NK-92 treated with Interleukin-12 subunit alpha and Interleukin-12 subunit beta, amount 100 ng/mL, for 24 hours (cell line): Measurements from ENCODE around the gene L1CAM.

ENCODE experiments used
- DNase-seq: peaks from one replicate; lab custom pipeline; 2025; lab: John Stamatoyannopoulos, UW

The L1CAM gene

DNA sequence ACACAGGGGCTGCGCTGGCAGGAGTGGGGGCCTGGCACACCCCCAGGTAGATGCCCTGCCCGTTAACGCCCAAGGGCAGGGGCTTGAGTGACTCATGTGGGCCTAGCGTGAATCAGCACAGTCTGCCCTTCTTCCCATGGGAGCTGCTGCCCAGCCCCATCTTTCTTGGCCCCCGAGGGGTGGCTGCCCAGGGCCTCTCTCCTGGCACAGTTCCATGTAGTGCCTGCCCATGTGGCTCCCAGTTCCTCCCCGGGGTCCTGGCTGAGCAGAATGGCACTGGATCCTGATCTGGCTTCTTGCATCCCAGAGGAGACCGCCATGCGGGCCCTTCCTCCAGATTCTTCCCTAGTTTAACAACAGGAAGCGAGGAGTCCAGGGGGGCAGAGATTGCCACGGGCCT, 16.4 kb upstream of the L1CAM start:
- no peak for DNase-seq

DNA sequence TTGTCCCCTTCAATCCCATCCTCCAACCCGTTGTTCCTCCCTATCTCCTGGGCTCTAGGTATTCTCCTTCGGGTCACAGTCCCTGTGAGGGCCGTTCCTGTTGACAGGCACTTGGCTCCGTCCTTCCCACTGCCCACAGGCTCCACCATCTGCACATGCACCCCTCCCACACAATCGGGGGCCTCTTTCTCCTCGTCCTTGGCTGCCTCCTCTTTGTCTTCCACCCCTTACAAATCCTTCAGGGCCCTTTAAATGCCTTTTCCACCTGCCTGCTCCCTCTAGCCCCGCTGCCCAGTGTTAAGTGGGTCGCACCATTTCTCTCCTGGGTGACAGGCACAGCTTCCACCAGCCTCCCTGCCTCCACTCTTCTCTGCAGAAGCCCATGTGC, 15.8 kb upstream of the L1CAM start:
- DNase-seq, result no peak

DNA sequence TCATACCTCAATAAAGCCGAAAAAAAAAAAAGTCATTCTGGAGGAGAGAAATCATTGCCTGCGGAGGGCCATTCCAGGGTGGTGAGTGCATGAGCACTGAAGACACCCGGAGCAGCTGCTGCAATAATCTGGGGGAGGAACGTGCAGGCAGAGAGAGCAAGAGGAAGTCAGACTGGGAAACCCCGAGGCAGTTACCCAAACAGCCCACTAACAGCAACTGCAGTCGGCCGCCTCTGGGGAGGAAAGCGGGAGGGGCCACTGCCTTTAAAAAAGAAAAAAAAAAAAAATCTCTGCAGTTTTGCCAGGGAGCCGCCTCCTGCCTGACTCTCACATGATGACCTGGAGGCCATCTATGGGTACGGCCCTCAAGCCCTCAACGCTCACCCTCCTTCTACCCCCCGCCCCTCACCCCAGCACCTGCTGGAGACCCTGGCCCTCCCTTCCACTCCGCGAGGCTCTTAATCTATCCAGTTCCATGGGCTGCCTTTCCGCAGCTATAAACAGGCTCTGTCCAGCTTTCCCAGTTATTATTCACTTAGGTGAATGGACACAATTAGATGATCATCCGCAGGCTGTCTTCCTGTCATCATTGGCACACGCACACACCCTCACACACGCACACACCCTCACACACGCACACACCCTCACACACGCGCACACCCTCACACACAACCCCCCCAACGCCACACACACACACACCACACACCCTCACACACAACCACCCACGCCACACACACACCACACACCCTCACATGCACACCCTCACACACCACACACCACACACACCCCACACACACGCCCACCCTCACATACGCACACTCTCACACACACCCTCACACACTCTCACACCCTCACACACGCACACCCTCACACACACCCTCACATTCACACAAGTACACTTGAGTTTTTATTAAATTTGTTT, 15.1 kb upstream of the L1CAM start:
- no peak for DNase-seq

DNA sequence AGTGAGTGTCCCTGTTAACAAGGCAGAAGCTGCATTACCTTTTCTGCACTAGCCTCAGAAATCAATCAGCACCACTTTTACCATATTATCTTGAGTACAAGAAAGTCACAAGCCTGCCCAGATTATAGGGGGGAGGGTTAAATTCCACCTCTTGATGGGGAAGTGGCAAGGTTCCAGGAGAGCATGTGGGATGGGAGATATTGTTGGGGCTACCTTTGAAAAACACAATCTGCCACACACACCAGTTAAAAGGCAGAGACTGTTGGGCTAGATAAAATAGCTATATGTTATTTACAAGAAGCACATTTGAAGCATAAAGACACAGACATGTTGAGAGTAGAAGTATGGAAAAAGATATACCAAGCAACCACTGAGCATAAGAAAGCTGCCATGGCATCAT, 11.9 kb upstream of the L1CAM start:
- DNase-seq, result no peak

DNA sequence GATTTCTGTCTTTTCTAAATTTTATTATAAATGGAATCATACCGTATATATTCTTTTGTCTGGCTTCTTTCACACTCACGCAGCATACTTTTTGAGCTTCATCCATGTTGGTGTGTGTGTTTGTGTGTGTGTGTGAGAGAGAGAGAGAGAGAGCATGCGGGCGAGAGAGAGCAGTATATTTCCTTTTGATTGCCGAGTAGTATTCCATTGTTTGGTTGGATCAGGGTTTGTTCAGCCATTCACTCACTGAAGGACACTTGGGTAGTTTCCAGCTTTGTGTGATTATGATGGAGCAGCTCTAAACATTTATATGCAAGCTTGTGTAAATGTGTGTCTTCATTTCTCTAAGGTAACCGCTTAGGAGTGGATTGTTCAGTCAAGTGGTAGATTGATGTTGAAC, 3.1 kb upstream of the L1CAM start:
- no peak for DNase-seq

DNA sequence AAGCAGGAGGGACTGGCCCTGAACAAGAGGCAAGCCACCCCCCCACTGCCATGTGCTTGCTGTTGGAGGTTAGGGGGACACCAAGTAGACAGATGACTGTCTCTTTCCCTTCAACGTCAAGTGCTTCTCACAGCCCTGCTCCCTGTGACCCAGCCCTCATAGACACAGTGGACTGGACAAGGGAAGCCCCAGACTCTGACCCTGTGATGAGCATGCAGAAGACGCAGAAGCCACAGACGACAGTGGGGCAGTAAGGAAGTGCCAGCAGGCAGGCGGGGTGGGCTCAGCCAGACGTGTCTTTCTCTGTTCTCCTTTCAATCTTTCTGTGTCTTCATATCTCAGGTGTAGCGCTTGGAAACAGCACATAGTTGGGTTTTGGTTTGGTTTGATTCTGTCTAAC, 2.4 kb upstream of the L1CAM start:
- DNase-seq, result no peak

DNA sequence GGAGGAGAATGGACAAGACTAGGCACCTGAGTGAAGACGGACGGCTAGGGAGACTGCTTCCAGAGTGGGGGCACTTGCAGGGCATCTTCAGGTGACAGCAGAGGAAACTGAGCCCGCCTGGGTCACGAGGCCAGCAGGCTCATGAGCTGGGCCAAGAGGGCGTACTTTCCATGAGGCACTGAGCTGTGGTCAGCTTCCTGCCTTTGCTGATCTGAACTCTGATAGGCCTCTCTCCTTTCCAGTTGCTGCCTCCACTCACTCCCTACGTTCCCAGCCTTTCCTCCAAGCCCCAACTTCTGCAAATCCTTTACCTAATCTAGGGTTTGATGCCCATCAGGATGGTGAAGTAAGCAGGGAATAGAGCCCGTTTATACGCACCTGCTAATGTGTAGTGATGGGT, 1.4 kb upstream of the L1CAM start:
- no peak for DNase-seq

DNA sequence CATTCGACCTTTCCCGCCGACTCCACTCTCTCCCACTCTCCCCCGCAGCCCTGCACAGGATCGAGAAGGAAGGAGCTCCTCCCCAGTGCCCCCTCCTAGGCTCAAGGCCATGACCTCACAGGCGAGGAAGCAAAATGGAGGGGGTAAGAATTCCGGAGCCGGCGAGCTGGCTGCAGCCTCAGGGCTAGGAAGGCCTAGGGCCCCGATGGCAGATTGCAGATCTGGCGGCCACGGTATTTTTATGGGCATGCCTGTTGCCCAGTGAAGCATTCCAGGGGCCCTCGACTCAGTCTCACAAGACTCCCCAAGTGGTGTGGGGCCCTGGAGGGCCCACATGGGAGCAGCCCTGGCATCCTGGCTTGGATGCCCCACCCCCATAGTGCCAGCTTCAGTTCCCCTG, 942 bp upstream of the L1CAM start:
- no peak for DNase-seq

DNA sequence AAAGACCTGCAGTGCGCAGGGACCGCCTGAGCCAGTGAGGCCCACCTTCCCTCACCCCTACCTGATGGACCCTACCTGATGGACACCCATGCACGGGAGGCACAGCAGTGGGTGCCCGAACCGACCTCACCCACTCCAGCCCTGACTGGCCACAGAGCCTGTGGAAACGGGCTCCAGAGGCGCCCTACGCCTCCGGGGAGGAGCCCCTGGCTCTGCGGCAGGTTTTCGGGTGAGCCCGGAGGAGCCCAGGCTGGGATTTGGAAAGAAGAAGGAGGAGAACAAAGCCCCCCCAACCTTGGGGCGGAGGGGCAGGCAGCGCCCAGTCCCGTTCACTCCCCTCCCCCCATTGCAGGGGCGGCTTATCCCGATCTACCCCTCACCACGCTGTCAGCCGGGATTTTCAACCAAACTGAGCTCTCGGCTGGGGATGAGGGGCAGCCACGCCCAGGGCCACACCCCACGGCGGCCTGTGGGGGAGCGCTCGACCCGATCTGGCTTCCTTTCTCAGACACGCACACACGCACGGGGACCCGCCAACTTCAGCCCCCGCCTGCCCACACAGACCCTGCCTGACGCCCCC, 675 bp downstream of the L1CAM start:
- DNase-seq, result no peak

DNA sequence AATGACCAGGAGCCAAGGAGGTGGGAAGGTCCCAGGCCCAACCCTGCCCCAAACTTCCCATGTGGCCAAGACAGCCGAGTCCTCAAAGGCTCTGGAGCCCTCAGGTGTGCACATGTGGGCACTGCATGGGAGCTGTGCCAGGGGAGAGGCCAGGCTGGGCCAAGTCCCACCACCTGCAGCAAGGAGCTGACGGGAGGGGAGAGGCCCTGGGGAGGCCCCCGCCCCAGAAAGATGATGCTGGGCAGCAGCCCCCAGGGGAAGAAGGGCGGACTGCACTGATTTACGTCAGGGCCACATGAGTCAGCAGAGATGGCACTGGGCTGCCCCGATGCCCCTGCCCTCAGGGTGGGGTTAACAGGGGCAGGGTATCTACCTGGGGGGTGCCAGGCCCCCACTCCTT, 1.4 kb downstream of the L1CAM start:
- DNase-seq, result no peak

DNA sequence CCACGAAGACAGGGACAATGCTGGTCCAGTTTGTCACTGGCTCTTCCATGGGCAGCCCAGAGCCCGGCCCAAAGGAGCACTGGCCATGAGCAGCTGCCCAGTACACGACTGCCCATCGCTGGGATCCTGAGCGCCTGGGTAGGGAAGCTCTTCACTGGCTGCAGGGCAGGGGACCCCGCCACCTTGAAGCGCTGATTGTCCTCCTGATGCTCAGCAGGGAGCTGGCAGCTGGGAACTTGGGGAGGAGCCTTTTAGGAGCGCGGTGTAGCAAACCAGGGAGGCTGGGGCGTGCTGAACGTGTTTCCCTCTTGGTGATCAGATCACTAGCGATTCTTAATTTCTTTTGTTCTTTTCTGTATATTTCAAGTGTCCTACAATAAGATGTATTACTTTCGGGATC, 1.8 kb downstream of the L1CAM start:
- no peak for DNase-seq

DNA sequence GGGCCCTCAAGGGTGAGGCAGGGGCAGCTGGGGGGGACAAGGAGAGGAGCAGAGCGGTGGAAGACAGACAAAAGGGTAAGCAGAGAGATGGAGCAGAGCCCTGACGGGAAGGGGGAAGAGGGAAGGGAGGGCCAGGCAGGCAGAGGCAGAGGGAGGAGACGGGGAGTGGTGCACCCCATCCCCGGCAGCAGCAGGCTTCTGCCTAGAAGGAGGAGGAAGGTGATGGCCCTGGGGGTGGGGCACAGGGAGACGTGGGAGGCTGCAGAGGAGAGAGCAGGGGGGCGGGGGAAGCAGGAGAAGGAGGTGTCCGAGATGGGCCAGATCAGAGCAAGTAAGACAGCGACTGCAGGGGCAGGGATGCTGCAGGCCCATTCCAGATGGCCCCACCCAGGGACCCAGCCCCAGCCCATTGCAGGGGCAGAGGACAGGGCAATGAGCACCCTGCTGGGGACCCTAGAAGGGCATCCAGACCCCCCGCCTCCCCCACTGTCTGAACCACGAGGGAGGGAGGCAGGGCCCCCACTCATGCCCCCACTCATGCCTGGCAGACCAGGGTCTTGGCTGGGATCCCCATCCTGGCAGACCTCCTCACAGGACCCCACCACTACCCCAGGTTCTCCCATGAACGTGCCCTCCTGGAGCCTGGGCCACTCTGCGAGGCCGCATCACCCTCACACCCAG, 2.7 kb downstream of the L1CAM start:
- DNase-seq, result no peak

DNA sequence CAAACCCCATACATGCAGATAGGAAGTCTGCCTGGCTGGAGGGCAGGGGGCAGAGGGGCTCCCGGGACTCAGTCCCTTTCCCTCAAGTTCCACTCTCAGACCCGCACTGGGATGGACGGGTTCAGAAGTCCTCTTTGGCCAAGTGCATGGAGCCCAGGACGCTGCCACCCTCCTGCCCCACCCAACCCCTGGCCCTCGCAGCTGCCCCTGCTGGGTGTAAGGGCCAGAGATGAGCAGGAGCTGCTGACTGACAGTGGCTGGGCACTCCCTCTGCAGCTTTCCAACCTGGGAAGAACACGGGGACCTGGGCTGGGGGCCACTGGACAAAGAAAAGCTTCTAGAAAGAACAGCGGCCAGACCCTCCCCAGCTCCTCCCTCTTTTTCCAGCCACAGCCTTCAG, 3.4 kb downstream of the L1CAM start:
- DNase-seq, result no peak

DNA sequence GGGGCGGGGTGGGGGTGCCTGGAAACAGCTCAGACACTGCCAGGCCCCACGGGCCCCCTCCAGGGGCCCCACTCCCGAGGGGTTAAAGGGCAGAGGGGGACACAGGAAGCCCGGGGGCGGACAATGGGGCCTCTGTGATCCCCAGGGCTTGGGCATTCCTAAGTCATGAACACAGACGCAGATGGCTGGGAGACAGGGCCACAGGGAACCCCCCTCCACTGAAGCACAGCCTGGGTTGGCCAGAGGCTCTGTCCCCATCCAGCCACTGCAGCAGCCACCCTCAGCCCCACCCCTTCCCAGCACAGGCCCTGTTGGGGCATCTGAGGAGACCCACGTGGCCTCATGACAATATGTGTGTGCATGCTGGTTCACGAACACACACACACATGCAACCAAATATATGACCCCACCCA, 3.9 kb downstream of the L1CAM start:
- DNase-seq, result no peak

DNA sequence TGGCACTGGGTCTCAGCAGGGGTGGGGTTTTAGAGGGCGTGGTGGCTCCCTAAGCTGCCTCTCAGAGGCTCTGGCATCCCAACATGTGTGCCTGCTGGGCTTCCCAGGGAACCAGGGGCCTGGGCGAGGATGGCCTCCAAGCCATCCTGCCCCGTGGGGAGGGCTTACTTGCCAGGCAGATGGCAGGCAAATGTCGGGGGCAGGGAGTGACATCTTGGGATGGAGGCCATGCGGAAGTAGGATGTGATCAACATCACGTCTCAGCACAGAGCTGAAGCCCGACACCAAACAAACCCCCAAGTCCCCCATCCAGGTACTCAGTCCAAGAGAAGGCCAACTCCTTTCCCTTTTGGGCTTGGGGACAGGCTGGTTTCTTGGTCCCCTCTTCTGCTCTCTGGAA, 4.7 kb downstream of the L1CAM start:
- DNase-seq, result no peak

DNA sequence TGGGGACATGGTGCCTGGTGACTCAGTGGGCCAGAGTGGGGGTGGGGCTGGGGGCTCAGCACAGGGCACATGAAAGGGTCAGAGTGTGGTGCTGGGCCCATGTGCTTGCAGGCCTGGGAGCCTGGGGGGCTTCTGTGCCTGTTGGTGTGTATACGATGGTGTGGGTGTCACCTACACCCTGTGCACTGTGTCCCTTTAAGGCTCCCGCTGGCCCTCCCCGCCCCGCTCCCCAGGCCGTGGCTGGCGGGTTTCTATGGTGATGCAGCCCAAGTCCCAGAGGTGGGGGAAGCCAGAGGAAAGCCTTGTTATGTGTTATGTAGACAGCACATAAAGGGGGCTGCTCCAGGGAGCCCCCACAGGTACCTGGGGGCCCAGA, 5.5 kb downstream of the L1CAM start:
- DNase-seq, result no peak

DNA sequence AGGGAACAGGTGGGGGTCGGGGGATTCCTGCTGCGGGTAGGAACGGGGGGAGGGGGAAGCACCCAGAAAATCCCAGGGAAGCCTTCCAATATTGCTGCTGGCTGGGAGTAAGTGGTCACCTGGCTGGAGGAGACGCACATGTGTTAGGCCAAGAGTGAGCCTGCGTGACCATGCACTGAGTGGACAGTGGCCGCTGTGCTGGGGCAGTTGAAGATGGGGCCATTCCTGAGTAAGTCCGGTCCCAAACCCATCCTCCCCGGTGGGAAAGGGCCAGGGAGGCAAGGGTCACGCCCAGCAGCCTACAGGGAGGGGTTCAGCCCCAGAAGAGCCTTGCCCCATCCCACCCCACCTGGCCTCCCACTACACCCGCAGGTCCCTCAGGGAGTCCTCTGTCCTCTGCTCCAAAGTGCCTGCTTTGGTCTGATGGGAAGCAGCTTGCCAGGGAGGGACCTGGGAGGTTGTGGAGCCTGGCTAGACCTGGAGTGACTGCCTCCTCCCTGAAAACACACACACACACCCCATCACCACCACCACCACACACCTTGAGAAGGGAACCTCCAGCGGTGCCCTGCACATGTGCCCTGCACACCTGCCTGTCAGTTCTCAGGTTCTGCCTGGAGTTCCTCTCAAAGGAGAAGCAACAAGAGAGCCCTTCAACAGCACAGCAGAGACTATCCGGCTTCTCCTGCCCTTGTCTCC, 6.1 kb downstream of the L1CAM start:
- no peak for DNase-seq

DNA sequence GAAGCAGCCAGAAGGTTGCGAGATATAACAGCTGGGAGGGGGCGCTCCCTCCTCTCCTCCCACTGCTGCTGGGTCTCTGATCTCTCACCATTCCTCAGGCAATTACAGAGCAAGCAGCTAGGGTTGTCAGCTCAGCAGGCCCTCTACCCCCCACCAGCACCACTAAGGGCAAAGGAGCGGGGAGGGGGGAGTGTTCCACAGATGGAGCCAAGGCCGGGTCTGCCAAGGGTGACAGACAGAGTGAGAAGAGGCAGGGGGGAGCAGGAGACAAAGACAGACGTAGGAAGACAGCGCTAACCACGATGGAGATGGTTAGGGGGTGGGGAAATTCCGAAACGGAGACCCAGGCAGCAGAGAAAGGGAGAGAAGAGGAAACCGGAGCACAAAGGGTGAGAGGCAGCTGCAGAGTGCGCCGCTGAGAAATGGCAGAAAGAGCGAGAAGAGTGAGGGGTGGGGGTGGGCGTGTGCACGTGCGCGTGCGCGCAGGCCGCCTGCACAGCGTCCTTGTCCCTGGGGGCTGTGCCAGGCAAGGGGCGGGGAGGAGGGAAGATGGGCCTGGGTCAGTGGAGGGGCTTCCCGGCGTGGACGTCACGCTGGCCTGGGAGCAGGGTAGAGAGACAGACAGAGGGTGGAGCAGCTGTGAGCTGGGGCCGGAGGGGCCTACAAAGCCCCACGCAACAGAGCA, 6.9 kb downstream of the L1CAM start:
- DNase-seq, result no peak

DNA sequence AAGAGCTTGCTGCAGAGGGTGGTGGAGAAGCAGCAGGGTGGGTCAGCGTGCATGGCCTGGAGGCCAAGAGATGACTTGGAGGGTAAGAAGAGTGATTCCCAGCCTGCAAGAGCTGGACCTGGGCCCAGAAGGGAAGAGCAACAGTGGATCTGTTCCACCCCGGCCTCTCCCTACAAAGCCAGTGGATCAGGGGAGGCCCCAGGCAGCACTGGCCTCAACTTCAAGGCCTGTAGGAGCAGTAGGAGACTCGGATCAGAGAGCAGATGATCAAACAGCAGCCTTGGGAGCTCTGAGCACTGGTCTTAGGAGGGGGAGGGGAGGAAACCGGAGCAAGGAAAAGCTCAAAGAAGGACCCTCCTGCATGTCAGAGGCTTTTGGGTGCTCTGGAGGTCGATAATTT, 7.6 kb downstream of the L1CAM start:
- DNase-seq, result no peak

DNA sequence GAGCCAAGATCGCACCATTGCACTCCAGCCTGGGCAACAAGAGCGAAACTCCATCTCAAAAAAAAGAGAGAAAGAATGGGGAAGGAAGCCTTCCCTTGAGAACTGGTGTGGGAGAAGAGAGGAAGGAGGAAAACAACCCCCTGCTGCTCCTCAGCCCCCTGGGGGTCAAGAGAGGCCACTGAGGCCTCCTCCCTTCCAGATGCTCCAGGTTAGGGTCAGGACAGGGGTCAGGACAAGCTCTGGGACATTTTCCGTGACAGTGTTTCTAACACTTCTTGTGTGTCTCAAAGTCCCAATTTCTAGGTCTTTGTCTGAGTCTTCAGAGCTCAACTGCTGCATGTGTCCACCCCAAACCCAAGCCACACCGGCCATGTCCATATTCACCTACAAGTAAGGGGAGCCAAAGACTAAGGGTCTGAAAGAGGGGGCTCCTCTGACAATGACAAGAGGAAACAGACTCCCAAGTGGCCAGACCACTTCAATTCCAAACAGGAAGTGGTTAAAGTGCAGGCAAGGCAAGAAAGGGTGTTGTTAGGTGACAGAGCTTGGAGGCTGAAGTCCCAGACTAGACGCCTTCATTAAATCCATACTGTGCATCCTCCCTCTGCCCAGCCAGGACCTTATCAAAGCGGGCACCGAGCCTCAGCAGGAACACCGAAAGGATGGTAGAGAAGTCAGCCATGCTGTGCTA, 8.3 kb downstream of the L1CAM start:
- DNase-seq, result no peak

DNA sequence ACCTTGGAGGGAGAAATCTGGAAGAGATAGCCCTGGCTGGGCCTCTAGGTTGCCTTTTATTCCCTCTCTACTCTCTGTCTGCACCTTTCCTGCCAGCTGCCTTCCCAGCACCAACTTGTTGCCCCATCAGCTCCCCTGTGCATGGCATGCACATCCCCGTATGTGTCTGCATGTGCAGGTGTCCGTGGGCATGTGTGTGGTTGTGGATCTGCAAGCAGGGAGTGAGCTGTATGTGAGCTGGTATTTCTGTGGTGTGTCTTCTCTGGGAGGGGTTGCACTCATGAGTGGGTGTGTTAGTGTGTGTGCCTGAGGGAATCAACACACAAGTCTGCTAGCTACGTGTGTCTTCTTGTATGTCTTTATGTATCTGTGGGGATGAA, 9.9 kb downstream of the L1CAM start:
- DNase-seq, result no peak
